ENCODE data around the gene KIZ.

Gene KIZ

DNA sequence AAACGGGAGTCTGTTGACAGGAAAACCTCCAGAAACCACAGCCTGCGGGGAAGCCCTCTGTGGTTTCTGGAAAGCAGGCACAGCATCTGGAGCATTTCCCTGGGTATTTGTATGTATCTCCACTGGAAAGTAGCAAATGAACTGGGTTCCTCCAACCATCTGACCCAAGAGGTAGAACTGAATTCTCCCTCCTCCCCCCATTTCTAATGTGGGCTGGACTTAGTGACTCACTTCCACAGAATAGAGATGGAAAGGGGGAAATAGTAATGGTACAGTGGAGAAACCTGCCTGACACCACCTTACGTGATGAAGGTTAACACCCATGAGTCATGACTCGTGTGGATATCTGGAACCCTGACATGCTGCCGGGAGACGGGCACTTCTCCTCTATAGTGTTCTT lies 125.4 kb downstream of the KIZ start:
- no CpG with 5 or more reads among the region's 6 CpGs for WGBS, 2 donors (ENCODE audit: extremely low coverage in 2 of 2, insufficient read length in 2 of 2, insufficient replicate concordance in 1 of 2)
- Histone ChIP-seq H3K14ac (ENCODE audit: low read length) (no peak overlapping the region), H4K8ac (ENCODE audit: low read depth, low read length) (no peak overlapping the region), H3K79me1 (ENCODE audit: low read depth, low read length) (no peaks in the 10 kb centered on the region), H2AFZ (ENCODE audit: low read length) (no peak overlapping the region), H3K27ac (replicated peaks; ENCODE audit: low read length) (no peak overlapping the region), H2BK12ac (ENCODE audit: low read length) (no peak overlapping the region), H3K9ac (ENCODE audit: low read depth, low read length, poor library complexity) (no peak overlapping the region), H2BK120ac (ENCODE audit: low read depth, low read length) (no peak overlapping the region), H3K4me3 (ENCODE audit: low read length in 2 of 2) (no peak overlapping the region), H2BK15ac (ENCODE audit: low read length) (no peak overlapping the region), H3K36me3 (replicated peaks in 1 of 2; ENCODE audit: control insufficient read depth in 2 of 2, insufficient read depth in 2 of 2, low read length in 2 of 2) (no peaks in the 10 kb centered on the region), H3K9me3 (replicated peaks in 1 of 2; ENCODE audit: control insufficient read depth in 2 of 2, insufficient read depth in 1 of 2, low read depth in 1 of 2, low read length in 2 of 2) (peaks cover 0 to 4% of the 10 kb centered on the region in 2 donors), H3K27me3 (ENCODE audit: control insufficient read depth in 3 of 3, insufficient read depth in 3 of 3, low read depth in 1 of 3, low read length in 3 of 3) (peaks cover 0 to 9% (median 0%) of the 10 kb centered on the region in 3 experiments), H3K18ac (ENCODE audit: low read length) (no peak overlapping the region), H2BK5ac (ENCODE audit: low read length) (no peak overlapping the region), H3K4me2 (ENCODE audit: insufficient read depth, low read length, poor library complexity, severe bottlenecking) (no peak overlapping the region), H2AK5ac (ENCODE audit: low read depth, low read length) (no peak overlapping the region), H3K4ac (ENCODE audit: low read length) (no peak overlapping the region), H3K23ac (ENCODE audit: low read depth, low read length, poor library complexity) (no peak overlapping the region), H3K4me1 (ENCODE audit: control insufficient read depth in 2 of 2, insufficient read depth in 1 of 2, low read depth in 1 of 2, low read length in 2 of 2) (no peaks in the 10 kb centered on the region), H4K91ac (ENCODE audit: low read depth, low read length, poor library complexity) (no peak overlapping the region)
- DNase-seq (ENCODE audit: low spot score), result no peak

GRCh38 chr20:21257192-21257591 lies 131.3 kb downstream of the KIZ start:
- Histone ChIP-seq H3K23ac (ENCODE audit: low read depth, low read length, poor library complexity) (no peak overlapping the region), H3K27ac (replicated peaks; ENCODE audit: low read length) (no peak overlapping the region), H4K91ac (ENCODE audit: low read depth, low read length, poor library complexity) (no peak overlapping the region), H3K18ac (ENCODE audit: low read length) (no peak overlapping the region), H3K14ac (ENCODE audit: low read length) (no peak overlapping the region), H3K79me1 (ENCODE audit: low read depth, low read length) (no peaks in the 10 kb centered on the region), H3K4me1 (ENCODE audit: control insufficient read depth in 2 of 2, insufficient read depth in 1 of 2, low read depth in 1 of 2, low read length in 2 of 2) (peaks cover 0 to 1% of the 10 kb centered on the region in 2 donors), H3K4me2 (ENCODE audit: insufficient read depth, low read length, poor library complexity, severe bottlenecking) (no peak overlapping the region), H2AFZ (ENCODE audit: low read length) (no peak overlapping the region), H3K9ac (ENCODE audit: low read depth, low read length, poor library complexity) (no peak overlapping the region), H3K4me3 (ENCODE audit: low read length in 2 of 2) (no peak overlapping the region), H3K4ac (ENCODE audit: low read length) (no peak overlapping the region), H2BK5ac (ENCODE audit: low read length) (no peak overlapping the region), H2AK5ac (ENCODE audit: low read depth, low read length) (no peak overlapping the region), H2BK12ac (ENCODE audit: low read length) (no peak overlapping the region), H2BK120ac (ENCODE audit: low read depth, low read length) (no peak overlapping the region), H3K27me3 (ENCODE audit: control insufficient read depth in 3 of 3, insufficient read depth in 3 of 3, low read depth in 1 of 3, low read length in 3 of 3) (peaks cover 0 to 6% (median 0%) of the 10 kb centered on the region in 3 experiments), H2BK15ac (ENCODE audit: low read length) (no peak overlapping the region), H3K36me3 (replicated peaks in 1 of 2; ENCODE audit: control insufficient read depth in 2 of 2, insufficient read depth in 2 of 2, low read length in 2 of 2) (no peaks in the 10 kb centered on the region), H3K9me3 (replicated peaks in 1 of 2; ENCODE audit: control insufficient read depth in 2 of 2, insufficient read depth in 1 of 2, low read depth in 1 of 2, low read length in 2 of 2) (no peaks in the 10 kb centered on the region), H4K8ac (ENCODE audit: low read depth, low read length) (no peak overlapping the region)
- no peak for DNase-seq (ENCODE audit: low spot score)
- WGBS, 2 donors (ENCODE audit: extremely low coverage in 2 of 2, insufficient read length in 2 of 2, insufficient replicate concordance in 1 of 2), result no CpG with 5 or more reads among the region's 3 CpGs

DNA sequence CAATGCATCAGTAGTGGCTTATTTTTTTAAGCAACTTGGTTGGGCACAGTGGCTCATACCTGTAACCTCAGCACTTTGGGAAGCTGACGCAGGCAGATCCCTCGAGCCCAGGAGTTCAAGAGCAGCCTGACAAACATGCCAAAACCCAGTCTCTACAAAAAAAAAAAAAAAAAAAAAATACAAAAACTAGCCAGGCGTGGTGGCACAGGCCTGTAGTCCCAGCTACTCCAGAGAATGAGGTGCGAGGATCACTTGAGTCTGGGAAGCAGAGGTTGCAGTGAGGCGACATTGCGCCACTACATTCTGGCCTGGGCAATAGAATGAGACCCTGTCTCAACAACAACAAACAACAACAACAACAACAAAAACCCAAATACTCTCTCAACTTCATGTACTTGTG lies 132.5 kb downstream of the KIZ start:
- no peak overlapping the region for H4K8ac ChIP-seq (ENCODE audit: low read depth, low read length)
- no peak overlapping the region for H2BK120ac ChIP-seq (ENCODE audit: low read depth, low read length)
- no CpG with 5 or more reads among the region's 6 CpGs for WGBS, 2 donors (ENCODE audit: extremely low coverage in 2 of 2, insufficient read length in 2 of 2, insufficient replicate concordance in 1 of 2)

GRCh38 chr20:21259346-21259745 lies 133.5 kb downstream of the KIZ start:
- Histone ChIP-seq H2AFZ (ENCODE audit: low read length) (no peak overlapping the region), H3K27me3 (ENCODE audit: control insufficient read depth in 3 of 3, insufficient read depth in 3 of 3, low read depth in 1 of 3, low read length in 3 of 3) (peaks cover 0 to 3% (median 0%) of the 10 kb centered on the region in 3 experiments), H4K91ac (ENCODE audit: low read depth, low read length, poor library complexity) (no peak overlapping the region), H3K4me1 (ENCODE audit: control insufficient read depth in 2 of 2, insufficient read depth in 1 of 2, low read depth in 1 of 2, low read length in 2 of 2) (peaks cover 0 to 1% of the 10 kb centered on the region in 2 donors), H3K4ac (ENCODE audit: low read length) (no peak overlapping the region), H3K14ac (ENCODE audit: low read length) (no peak overlapping the region), H3K27ac (replicated peaks; ENCODE audit: low read length) (no peak overlapping the region), H2AK5ac (ENCODE audit: low read depth, low read length) (no peak overlapping the region), H2BK120ac (ENCODE audit: low read depth, low read length) (no peak overlapping the region), H3K9ac (ENCODE audit: low read depth, low read length, poor library complexity) (no peak overlapping the region), H3K23ac (ENCODE audit: low read depth, low read length, poor library complexity) (no peak overlapping the region), H2BK12ac (ENCODE audit: low read length) (no peak overlapping the region), H2BK15ac (ENCODE audit: low read length) (no peak overlapping the region), H3K9me3 (replicated peaks in 1 of 2; ENCODE audit: control insufficient read depth in 2 of 2, insufficient read depth in 1 of 2, low read depth in 1 of 2, low read length in 2 of 2) (no peaks in the 10 kb centered on the region), H3K18ac (ENCODE audit: low read length) (no peak overlapping the region), H3K4me2 (ENCODE audit: insufficient read depth, low read length, poor library complexity, severe bottlenecking) (no peak overlapping the region), H4K8ac (ENCODE audit: low read depth, low read length) (no peak overlapping the region), H3K36me3 (replicated peaks in 1 of 2; ENCODE audit: control insufficient read depth in 2 of 2, insufficient read depth in 2 of 2, low read length in 2 of 2) (no peaks in the 10 kb centered on the region), H3K79me1 (ENCODE audit: low read depth, low read length) (no peaks in the 10 kb centered on the region), H2BK5ac (ENCODE audit: low read length) (no peak overlapping the region), H3K4me3 (ENCODE audit: low read length in 2 of 2) (peak overlapping the region in 1 of 2 donors; percentile 30)
- WGBS, 2 donors (ENCODE audit: extremely low coverage in 2 of 2, insufficient read length in 2 of 2, insufficient replicate concordance in 1 of 2), result no CpG with 5 or more reads among the region's 8 CpGs
- DNase-seq (ENCODE audit: low spot score), result no peak

More for the DNA sequence above, 132.5 kb downstream of the KIZ start:
- H3K4ac ChIP-seq (ENCODE audit: low read length), result no peak overlapping the region
- H3K23ac ChIP-seq (ENCODE audit: low read depth, low read length, poor library complexity), result no peak overlapping the region
- H3K27me3 ChIP-seq (ENCODE audit: control insufficient read depth in 3 of 3, insufficient read depth in 3 of 3, low read depth in 1 of 3, low read length in 3 of 3), result peaks cover 0 to 3% (median 0%) of the 10 kb centered on the region in 3 experiments
- DNase-seq (ENCODE audit: low spot score), result no peak
- H2AK5ac ChIP-seq (ENCODE audit: low read depth, low read length), result no peak overlapping the region
- no peak overlapping the region for H3K4me3 ChIP-seq (ENCODE audit: low read length in 2 of 2)
- H3K79me1 ChIP-seq (ENCODE audit: low read depth, low read length), result no peaks in the 10 kb centered on the region
- H3K36me3 ChIP-seq (replicated peaks in 1 of 2; ENCODE audit: control insufficient read depth in 2 of 2, insufficient read depth in 2 of 2, low read length in 2 of 2), result no peaks in the 10 kb centered on the region
- H3K27ac ChIP-seq (replicated peaks; ENCODE audit: low read length), result no peak overlapping the region
- H2BK5ac ChIP-seq (ENCODE audit: low read length), result no peak overlapping the region
- no peaks in the 10 kb centered on the region for H3K9me3 ChIP-seq (replicated peaks in 1 of 2; ENCODE audit: control insufficient read depth in 2 of 2, insufficient read depth in 1 of 2, low read depth in 1 of 2, low read length in 2 of 2)
- H3K4me2 ChIP-seq (ENCODE audit: insufficient read depth, low read length, poor library complexity, severe bottlenecking), result no peak overlapping the region
- no peak overlapping the region for H2BK15ac ChIP-seq (ENCODE audit: low read length)
- H3K4me1 ChIP-seq (ENCODE audit: control insufficient read depth in 2 of 2, insufficient read depth in 1 of 2, low read depth in 1 of 2, low read length in 2 of 2), result peaks cover 0 to 1% of the 10 kb centered on the region in 2 donors
- H3K9ac ChIP-seq (ENCODE audit: low read depth, low read length, poor library complexity), result no peak overlapping the region
- no peak overlapping the region for H4K91ac ChIP-seq (ENCODE audit: low read depth, low read length, poor library complexity)
- no peak overlapping the region for H3K14ac ChIP-seq (ENCODE audit: low read length)
- H3K18ac ChIP-seq (ENCODE audit: low read length), result no peak overlapping the region
- H2AFZ ChIP-seq (ENCODE audit: low read length), result no peak overlapping the region
- H2BK12ac ChIP-seq (ENCODE audit: low read length), result no peak overlapping the region
